HG03442 (cell line): ENCODE measurements around the gene TRAPPC10.

Experiments
- ATAC-seq: cut with Tn5 transposase; IDR thresholded peaks from one replicate; pipeline ENCODE4 v1.9.1; 2021; ENCODE audit warnings: mild to moderate bottlenecking, moderate library complexity; ENCODE audit not compliant: unreplicated experiment

TRAPPC10 gene

GRCh38 chr21:44029460-44030087 lies 17.5 kb downstream of the TRAPPC10 start:
- no peak for ATAC-seq

GRCh38 chr21:44035244-44035643 lies 23.1 kb downstream of the TRAPPC10 start:
- ATAC-seq = no peak

GRCh38 chr21:44038063-44038462 lies 26.0 kb downstream of the TRAPPC10 start:
- no peak for ATAC-seq

- ATAC-seq = no peak
Observed at GRCh38 chr21:44039828-44040227, 27.7 kb downstream of the TRAPPC10 start.

- ATAC-seq = no peak
Observed at GRCh38 chr21:44043613-44044012, 31.5 kb downstream of the TRAPPC10 start.

GRCh38 chr21:44046734-44047133 lies 34.6 kb downstream of the TRAPPC10 start:
- no peak for ATAC-seq

- no peak for ATAC-seq
Observed at GRCh38 chr21:44047996-44048560, 36.0 kb downstream of the TRAPPC10 start.

- no peak for ATAC-seq
Observed at GRCh38 chr21:44049182-44049581, 37.1 kb downstream of the TRAPPC10 start.

GRCh38 chr21:44049606-44050005 lies 37.5 kb downstream of the TRAPPC10 start:
- ATAC-seq = no peak

GRCh38 chr21:44050276-44050675 lies 38.2 kb downstream of the TRAPPC10 start:
- no peak for ATAC-seq

GRCh38 chr21:44051462-44051941 lies 39.4 kb downstream of the TRAPPC10 start:
- ATAC-seq = no peak

- no peak for ATAC-seq
Observed at GRCh38 chr21:44052071-44052829, 40.1 kb downstream of the TRAPPC10 start.

- no peak for ATAC-seq
Observed at GRCh38 chr21:44052830-44053226, 40.7 kb downstream of the TRAPPC10 start.

- ATAC-seq = no peak
Observed at GRCh38 chr21:44053567-44053966, 41.5 kb downstream of the TRAPPC10 start.

GRCh38 chr21:44054710-44055109 lies 42.6 kb downstream of the TRAPPC10 start:
- no peak for ATAC-seq

GRCh38 chr21:44057055-44057454 lies 44.9 kb downstream of the TRAPPC10 start:
- ATAC-seq = no peak

GRCh38 chr21:44057960-44058651 lies 46.0 kb downstream of the TRAPPC10 start:
- no peak for ATAC-seq

GRCh38 chr21:44058652-44058964 lies 46.5 kb downstream of the TRAPPC10 start:
- ATAC-seq = no peak

GRCh38 chr21:44058981-44059380 lies 46.9 kb downstream of the TRAPPC10 start:
- no peak for ATAC-seq

GRCh38 chr21:44059710-44060109 lies 47.6 kb downstream of the TRAPPC10 start:
- no peak for ATAC-seq

GRCh38 chr21:44062380-44062779 lies 50.3 kb downstream of the TRAPPC10 start:
- ATAC-seq = no peak
